ENCODE measurements around the gene PLEKHA8. TPM values are rescaled to one million over a fixed set of nuclear protein-coding genes. Genes with fewer than 3 reads are reported as not detected.

The PLEKHA8 gene
- total and polyA plus RNA-seq, 12 donors: 2.1 to 14.5 (median 6.3) TPM

DNA sequence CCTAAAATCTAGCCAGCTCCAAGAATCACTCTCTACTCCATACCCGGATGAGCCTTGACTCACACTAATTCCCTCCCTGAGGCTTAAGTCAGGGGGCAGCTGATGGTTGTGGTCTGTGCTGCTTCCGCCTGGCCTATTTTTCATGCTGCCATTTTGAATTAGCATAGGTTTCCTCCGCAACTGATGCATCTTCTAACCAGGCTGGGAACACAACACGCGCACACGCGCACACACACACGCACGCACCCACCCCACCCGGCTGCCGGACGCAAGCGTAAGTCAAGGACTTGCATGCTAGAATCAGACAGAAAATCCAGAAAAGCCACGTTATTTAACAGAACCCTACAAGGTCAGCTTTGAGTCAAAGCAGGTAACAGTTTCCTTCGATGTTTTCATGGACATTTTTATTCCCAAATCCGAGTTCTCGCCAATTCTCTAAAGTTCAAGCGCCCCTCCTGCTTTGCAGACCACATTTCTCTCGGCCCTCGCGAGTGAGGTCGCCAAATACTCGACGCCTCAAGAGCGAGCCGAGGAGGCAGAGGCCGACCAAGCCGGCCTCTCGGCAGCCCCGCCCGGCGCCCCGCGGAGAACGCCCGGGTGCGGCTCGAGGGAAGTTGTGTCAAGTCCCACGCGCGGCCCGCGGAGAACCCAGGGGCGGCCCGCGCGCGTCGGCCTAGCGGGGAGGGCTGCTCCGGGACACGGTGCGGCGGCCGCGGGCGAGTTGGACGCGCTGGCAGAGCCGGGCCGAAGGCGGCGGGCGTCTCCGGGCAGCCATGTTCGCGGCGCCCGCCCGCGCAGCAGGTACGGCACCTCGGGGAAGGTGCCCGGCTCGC is 39.6 kb upstream of the PLEKHA8 start:
- Histone ChIP-seq H3K4me1 (replicated peaks in 1 of 2) (peaks cover 0 to 17% of the 10 kb centered on the region in 2 donors), H3K27ac (peak overlapping the region in 4 of 5 donors; percentile 81 to 93 (median 88)), H3K36me3 (replicated peaks in 1 of 2) (no peaks in the 10 kb centered on the region), H3K4me3 (peak overlapping the region; percentile 12 to 98 (median 92)), H3K27me3 (no peaks in the 10 kb centered on the region), H3K9me3 (replicated peaks in 1 of 3) (peaks cover 0 to 11% (median 0%) of the 10 kb centered on the region in 3 donors)
- TF ChIP-seq POLR2A (IDR thresholded peaks at IDR 0.05) (peak in 1 of 2 donors; percentile 22), CTCF (IDR thresholded peaks at IDR 0.05) (no peak)
- intact Hi-C loops (cut with DNase I): no loop called here
- DNase-seq: peak; percentile 31 to 81 (median 43)
- 4 to 28% (median 8%) methylated on average over 17 to 75 of the region's 75 CpGs for WGBS, 4 donors

- Histone ChIP-seq H3K4me3 (peak within 1 kb of the TSS; percentile 12 to 98 (median 92)), H3K27ac (peak within 1 kb of the TSS in 4 of 5 donors; percentile 81 to 93 (median 88)), H3K9me3 (replicated peaks in 1 of 3) (peaks cover 0 to 15% (median 0%) of the 10 kb centered on the region in 3 donors), H3K27me3 (no peaks in the 10 kb centered on the region), H3K4me1 (replicated peaks in 1 of 2) (peaks cover 0 to 17% of the 10 kb centered on the region in 2 donors), H3K36me3 (replicated peaks in 1 of 2) (no peaks in the 10 kb centered on the region)
- 0 to 2% (median 1%) methylated on average over 30 to 79 of the region's 79 CpGs; no CpG with 5 or more reads in 1 of the 4 donors for WGBS, 4 donors
- intact Hi-C loops (cut with DNase I): no loop called here
- TF ChIP-seq POLR2A (IDR thresholded peaks at IDR 0.05) (peak in 1 of 2 donors; percentile 33), CTCF (IDR thresholded peaks at IDR 0.05) (peak in 1 of 6 experiments; percentile 31)
- peak in 6 of 7 donors; percentile 17 to 62 (median 48) for DNase-seq
Measured at GRCh38 chr7:29989257-29989995, 38.8 kb upstream of the PLEKHA8 start, which contains the start of gene SCRN1. TSS of gene SCRN1 (minus strand) at chr7:29989801. CDS start at chr7:29969067, 20,734 bp downstream.

DNA sequence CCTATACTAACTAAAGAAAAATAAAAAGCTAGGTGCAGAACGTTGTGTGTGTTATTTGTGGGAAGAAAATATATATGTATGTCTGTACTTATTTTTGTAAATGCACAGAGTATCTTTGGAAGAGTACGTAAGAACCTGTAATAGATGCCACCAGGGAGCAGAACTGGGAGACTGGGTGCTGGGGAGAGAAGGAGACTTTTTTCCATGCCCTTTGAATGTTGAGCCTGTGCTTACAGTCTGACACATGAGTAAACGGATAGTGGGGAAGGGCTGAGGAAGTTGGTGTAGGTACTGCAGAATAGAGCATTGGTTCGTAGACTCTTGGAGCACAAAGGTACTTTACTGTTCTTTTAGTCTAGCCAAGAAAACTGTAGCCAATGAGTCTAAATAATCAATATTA is 37.3 kb upstream of the PLEKHA8 start:
- Histone ChIP-seq H3K27ac (no peak overlapping the region), H3K4me1 (replicated peaks in 1 of 2) (peaks cover 0 to 17% of the 10 kb centered on the region in 2 donors), H3K27me3 (no peaks in the 10 kb centered on the region), H3K4me3 (no peak overlapping the region), H3K9me3 (replicated peaks in 1 of 3) (peaks cover 0 to 15% (median 0%) of the 10 kb centered on the region in 3 donors), H3K36me3 (replicated peaks in 1 of 2) (no peaks in the 10 kb centered on the region)
- intact Hi-C loops (cut with DNase I): no loop called here
- DNase-seq: no peak
- TF ChIP-seq POLR2A (IDR thresholded peaks at IDR 0.05) (no peak), CTCF (IDR thresholded peaks at IDR 0.05) (no peak)
- WGBS, 4 donors: 86 to 90% (median 88%) methylated on average over 4 of the region's 4 CpGs

GRCh38 chr7:29991937-29992336 is 36.3 kb upstream of the PLEKHA8 start:
- H3K4me1 ChIP-seq (replicated peaks in 1 of 2): peaks cover 0 to 16% of the 10 kb centered on the region in 2 donors
- intact Hi-C loops (cut with DNase I): no loop called here
- H3K36me3 ChIP-seq (replicated peaks in 1 of 2): no peaks in the 10 kb centered on the region
- peaks cover 0 to 22% (median 0%) of the 10 kb centered on the region in 3 donors for H3K9me3 ChIP-seq (replicated peaks in 1 of 3)
- no peaks in the 10 kb centered on the region for H3K27me3 ChIP-seq
- WGBS, 4 donors: 93 to 99% (median 96%) methylated on average over 4 to 5 of the region's 5 CpGs
- TF ChIP-seq CTCF (IDR thresholded peaks at IDR 0.05) (no peak), POLR2A (IDR thresholded peaks at IDR 0.05) (no peak)
- no peak for DNase-seq
- H3K4me3 ChIP-seq: no peak overlapping the region
- no peak overlapping the region for H3K27ac ChIP-seq

Data from adrenal gland (tissue), 12 donors.